Medulla oblongata (tissue), 1 donor: ENCODE results near the gene SLAMF9.

ENCODE experiments used
- DNase-seq: peaks from one replicate; pipeline ENCODE4 v3.0.0-alpha.2; 2015; ENCODE audit errors: extremely low spot score

SLAMF9 gene

GRCh38 chr1:159977364-159978106, 23.5 kb upstream of the SLAMF9 start:
- no peak for DNase-seq

- no peak for DNase-seq
These were observed 20.4 kb upstream of the SLAMF9 start for GRCh38 chr1:159974350-159974965.

- DNase-seq, result no peak
These were observed 19.4 kb upstream of the SLAMF9 start for GRCh38 chr1:159973350-159973940.

GRCh38 chr1:159972443-159973205, 18.6 kb upstream of the SLAMF9 start:
- no peak for DNase-seq

- DNase-seq, result no peak
These were observed 16.9 kb upstream of the SLAMF9 start for GRCh38 chr1:159970932-159971342.

- DNase-seq, result no peak
These were observed 14.9 kb upstream of the SLAMF9 start for GRCh38 chr1:159968901-159969300.

- no peak for DNase-seq
These were observed 11.2 kb upstream of the SLAMF9 start for GRCh38 chr1:159965263-159965662.

GRCh38 chr1:159964144-159964543, 10.1 kb upstream of the SLAMF9 start:
- DNase-seq, result no peak

GRCh38 chr1:159962176-159962575, 8.1 kb upstream of the SLAMF9 start:
- DNase-seq, result no peak

- DNase-seq, result no peak
These were observed 7.6 kb upstream of the SLAMF9 start for GRCh38 chr1:159961636-159962035.

GRCh38 chr1:159960721-159961381, 6.8 kb upstream of the SLAMF9 start:
- DNase-seq, result no peak

GRCh38 chr1:159959451-159959850, 5.4 kb upstream of the SLAMF9 start:
- DNase-seq, result no peak

GRCh38 chr1:159958719-159959380, 4.8 kb upstream of the SLAMF9 start:
- DNase-seq, result no peak

- DNase-seq, result no peak
These were observed 3.8 kb upstream of the SLAMF9 start for GRCh38 chr1:159957824-159958268.

- no peak for DNase-seq
These were observed 1.4 kb upstream of the SLAMF9 start for GRCh38 chr1:159955456-159955855.

GRCh38 chr1:159952932-159953331, 1.1 kb downstream of the SLAMF9 start:
- DNase-seq, result no peak

- no peak for DNase-seq
These were observed 2.5 kb downstream of the SLAMF9 start for GRCh38 chr1:159951551-159951950.

- DNase-seq, result no peak
These were observed 3.0 kb downstream of the SLAMF9 start for GRCh38 chr1:159951016-159951415.

GRCh38 chr1:159949981-159950381, 4.1 kb downstream of the SLAMF9 start:
- no peak for DNase-seq

GRCh38 chr1:159949123-159949522, 4.9 kb downstream of the SLAMF9 start:
- DNase-seq, result no peak

- no peak for DNase-seq
These were observed 6.1 kb downstream of the SLAMF9 start for GRCh38 chr1:159947942-159948341.
